IMR-90 (cell line): ENCODE measurements around the gene NATD1. TPM values are rescaled to one million over a fixed set of nuclear protein-coding genes. Genes with fewer than 3 reads are reported as not detected.

Source experiments
- ATAC-seq: fragments of 200-7000 bp; cut with Tn5 transposase; 2 replicates; pipeline ENCODE4 v1.9.1; 2020; ENCODE audit warnings: low read depth, mild to moderate bottlenecking, moderate library complexity
- BruUV-seq: library from RNA; stranded (reverse); fragments of 400-500 nt; replicated peaks from 2 replicates; lab custom pipeline; 2021; lab: Mats Ljungman, UMichigan
- CTCF ChIA-PET: fragments of 300-600 bp; formaldehyde crosslinking; extraction: SDS; loops from one replicate; lab custom pipeline; 2021; ENCODE audit warnings: antibody characterized with exemption; lab: Yijun Ruan, JAX
- POLR2A ChIA-PET: fragments of 300-600 bp; sonication (Branson Sonifier 250); formaldehyde crosslinking; loops from one replicate; lab custom pipeline; 2022; ENCODE audit warnings: antibody characterized with exemption; ENCODE audit not compliant: unreplicated experiment; lab: Charles Lee
- DNase-seq: peaks from one replicate; pipeline ENCODE4 v3.0.0; 2013
- H2AFZ ChIP-seq: replicated peaks from 2 replicates; pipeline ENCODE3; 2013; ENCODE audit warnings: low read length, mild to moderate bottlenecking; ENCODE audit not compliant: poor library complexity
- H2AK5ac ChIP-seq: 2 replicates; pipeline ENCODE4 v1.6.1; 2013; ENCODE audit warnings: low read depth, low read length, inconsistent platforms
- H2AK9ac ChIP-seq: replicated peaks from 2 replicates; pipeline ENCODE3; 2013; ENCODE audit warnings: mild to moderate bottlenecking, low read depth, low read length, moderate library complexity; ENCODE audit not compliant: poor library complexity
- H2BK120ac ChIP-seq: 2 replicates; pipeline ENCODE4 v1.6.1; 2013; ENCODE audit warnings: low read depth, low read length, inconsistent platforms
- H2BK15ac ChIP-seq: 3 replicates; pipeline ENCODE4 v1.6.1; 2013; ENCODE audit warnings: low read depth, low read length, inconsistent platforms
- H2BK20ac ChIP-seq: 2 replicates; pipeline ENCODE4 v1.6.1; 2013; ENCODE audit warnings: low read depth, mild to moderate bottlenecking, inconsistent platforms, low read length, moderate library complexity
- H2BK5ac ChIP-seq: 2 replicates; pipeline ENCODE4 v1.6.1; 2013; ENCODE audit warnings: mild to moderate bottlenecking, low read depth, low read length, inconsistent platforms; ENCODE audit not compliant: poor library complexity, severe bottlenecking
- H3K14ac ChIP-seq: replicated peaks from 2 replicates; pipeline ENCODE4 v1.6.1; 2013; ENCODE audit warnings: low read depth, low read length, inconsistent platforms
- H3K18ac ChIP-seq: 2 replicates; pipeline ENCODE4 v1.6.1; 2013; ENCODE audit warnings: low read depth, low read length, control low read depth
- H3K23ac ChIP-seq: 2 replicates; pipeline ENCODE4 v1.6.1; 2013; ENCODE audit warnings: low read depth, low read length, inconsistent platforms
- H3K27ac ChIP-seq: 2 replicates; pipeline ENCODE4 v1.5.1; 2013; ENCODE audit warnings: mild to moderate bottlenecking, control low read depth, low read length; ENCODE audit not compliant: insufficient read depth
- H3K27me3 ChIP-seq: 2 replicates; pipeline ENCODE4 v1.6.1; 2013; ENCODE audit warnings: low read length; ENCODE audit not compliant: control insufficient read depth, insufficient read depth
- H3K36me3 ChIP-seq: 2 replicates; pipeline ENCODE4 v1.6.1; 2013; ENCODE audit warnings: low read length, mixed read lengths; ENCODE audit not compliant: control insufficient read depth, insufficient read depth
- H3K4ac ChIP-seq: 2 replicates; pipeline ENCODE4 v1.6.1; 2013; ENCODE audit warnings: low read depth, low read length, inconsistent platforms
- H3K4me1 ChIP-seq: 2 replicates; pipeline ENCODE4 v1.6.1; 2013; ENCODE audit warnings: low read length, mixed read lengths; ENCODE audit not compliant: control insufficient read depth, insufficient read depth
- H3K4me2 ChIP-seq: 2 replicates; pipeline ENCODE4 v1.6.1; 2013; ENCODE audit warnings: low read depth, mild to moderate bottlenecking, control low read depth, low read length, moderate library complexity
- H3K4me3 ChIP-seq: 2 replicates; pipeline ENCODE4 v1.5.1; 2013; ENCODE audit warnings: low read depth, mild to moderate bottlenecking, control low read depth, low read length, moderate library complexity; ENCODE audit not compliant: insufficient read depth
- H3K56ac ChIP-seq: 2 replicates; pipeline ENCODE4 v1.6.1; 2013; ENCODE audit warnings: low read length, inconsistent platforms; ENCODE audit not compliant: insufficient read depth; ENCODE audit errors: extremely low read depth
- H3K79me1 ChIP-seq, 2 experiments: 2 replicates each; pipeline ENCODE4 v1.6.1; 2013; ENCODE audit warnings: low read length in 2 of 2, inconsistent platforms in 1 of 2, low read depth in 1 of 2
- H3K9ac ChIP-seq: 2 replicates; pipeline ENCODE4 v1.6.1; 2013; ENCODE audit warnings: low read depth, low read length, control low read depth
- H3K9me1 ChIP-seq: 2 replicates; pipeline ENCODE4 v1.6.1; 2013; ENCODE audit warnings: low read length, inconsistent platforms; ENCODE audit not compliant: insufficient read depth
- H3K9me3 ChIP-seq: 2 replicates; pipeline ENCODE4 v1.6.1; 2013; ENCODE audit warnings: low read length; ENCODE audit not compliant: control insufficient read depth, insufficient read depth
- H4K20me1 ChIP-seq: 2 replicates; pipeline ENCODE4 v1.6.1; 2013; ENCODE audit warnings: low read length, inconsistent platforms; ENCODE audit not compliant: insufficient read depth
- H4K5ac ChIP-seq: 2 replicates; pipeline ENCODE4 v1.6.1; 2013; ENCODE audit warnings: mild to moderate bottlenecking, low read depth, low read length, control low read depth
- H4K8ac ChIP-seq, 2 experiments: 2 replicates each; pipeline ENCODE4 v1.6.1; 2013; ENCODE audit warnings: low read depth in 2 of 2, low read length in 2 of 2, control low read depth in 1 of 2, inconsistent platforms in 1 of 2
- H4K91ac ChIP-seq: 2 replicates; pipeline ENCODE4 v1.6.1; 2013; ENCODE audit warnings: low read depth, low read length, inconsistent platforms; ENCODE audit not compliant: insufficient read depth
- BHLHE40 ChIP-seq: fragments of 150-350 bp; IDR thresholded peaks from 2 replicates; pipeline ENCODE4 v1.6.1; 2016; ENCODE audit warnings: mild to moderate bottlenecking, low read depth, low read length
- CEBPB ChIP-seq: IDR thresholded peaks from 2 replicates; pipeline ENCODE4 v1.6.1; 2012; ENCODE audit warnings: low read depth, low read length, improper control_type of control experiment
- CHD1 ChIP-seq: IDR thresholded peaks from 2 replicates; pipeline ENCODE4 v1.6.1; 2012; ENCODE audit warnings: low read depth, low read length, improper control_type of control experiment
- CTCF ChIP-seq: conservative IDR thresholded peaks from 2 replicates; pipeline ENCODE4 v1.5.1; 2012; ENCODE audit warnings: mild to moderate bottlenecking, low read depth, low read length, improper control_type of control experiment
- ELK1 ChIP-seq: fragments of 150-350 bp; IDR thresholded peaks from 2 replicates; pipeline ENCODE4 v1.6.1; 2016; ENCODE audit warnings: low read depth, mild to moderate bottlenecking, low read length, moderate library complexity, borderline replicate concordance
- MAFK ChIP-seq: IDR thresholded peaks from 2 replicates; pipeline ENCODE4 v1.6.1; 2012; ENCODE audit warnings: low read depth, low read length, improper control_type of control experiment
- MXI1 ChIP-seq: IDR thresholded peaks from 2 replicates; pipeline ENCODE4 v1.6.1; 2012; ENCODE audit warnings: low read depth, mild to moderate bottlenecking, low read length, moderate library complexity, borderline replicate concordance
- NFE2L2 ChIP-seq: fragments of 150-350 bp; IDR thresholded peaks from 2 replicates; pipeline ENCODE4 v1.6.1; 2016; ENCODE audit warnings: low read depth, mild to moderate bottlenecking, low read length
- RAD21 ChIP-seq: IDR thresholded peaks from 2 replicates; pipeline ENCODE4 v1.6.1; 2012; ENCODE audit warnings: low read length, improper control_type of control experiment
- RCOR1 ChIP-seq: IDR thresholded peaks from 2 replicates; pipeline ENCODE4 v1.6.1; 2012; ENCODE audit warnings: mild to moderate bottlenecking, low read length, improper control_type of control experiment; ENCODE audit not compliant: insufficient replicate concordance
- RFX5 ChIP-seq: IDR thresholded peaks from 2 replicates; pipeline ENCODE4 v1.8.0; 2012; ENCODE audit warnings: low read depth, mild to moderate bottlenecking, low read length, moderate library complexity
- SMC3 ChIP-seq: fragments of 150-350 bp; IDR thresholded peaks from 2 replicates; pipeline ENCODE4 v1.6.1; 2016; ENCODE audit warnings: low read depth, mild to moderate bottlenecking, antibody characterized with exemption, low read length, moderate library complexity
- USF2 ChIP-seq: fragments of 150-350 bp; IDR thresholded peaks from 2 replicates; pipeline ENCODE4 v1.6.1; 2017; ENCODE audit warnings: mild to moderate bottlenecking, antibody characterized with exemption, low read length, low read depth
- WGBS, 2 experiments: methylation state at CpG; one replicate each; pipeline versions ENCODE4 v1.1.5 to v1.1.7; 2013; ENCODE audit warnings: missing lambda C conversion rate in 2 of 2; ENCODE audit not compliant: insufficient read length in 1 of 2; ENCODE audit errors: extremely low coverage in 2 of 2; 5-methylcytosine and 5-hydroxymethylcytosine counted together
- dilution Hi-C: fragments of 300-500 bp; cut with HindIII; formaldehyde crosslinking; loops from one replicate; pipeline ENCODE4 v1.14.3; 2018; ENCODE audit warnings: low sequenced_read_pairs; ENCODE audit not compliant: unreplicated experiment
- in situ Hi-C: fragments of 300-500 bp; cut with MboI; formaldehyde crosslinking; loops from 3 replicates; pipeline ENCODE4 v1.14.3; 2019; ENCODE audit warnings: low sequenced_read_pairs, inconsistent platforms, mixed read lengths
- intact Hi-C: fragments of 100-400 bp; cut with micrococcal nuclease; formaldehyde crosslinking; loops from 2 replicates; pipeline ENCODE4 v1.10.0; 2022
- polyA plus RNA-seq, 3 experiments: library from polyadenylated mRNA; depleted of rRNA; stranded (reverse); fragments of >200 nt; gene quantifications; 2 replicates each; pipeline ENCODE4 v1.2.3, GENCODE V29; 2012; ENCODE audit warnings: low replicate concordance in 1 of 3
- total RNA-seq: library from RNA; depleted of rRNA; stranded (reverse); fragments of >200 nt; gene quantifications from 2 replicates; pipeline ENCODE4 v1.2.3, GENCODE V29; 2012

The NATD1 gene
- total and polyA plus RNA-seq, 2 of the 4 experiments (the other 2 are of a cell fraction) = 0.90 to 4.3 TPM

GRCh38 chr17:21228111-21228510, 25.1 kb downstream of the NATD1 start:
- no TSS peak for BruUV-seq
- Histone ChIP-seq H3K27me3 (no peaks in the 10 kb centered on the region), H3K9me3 (peaks cover 3% of the 10 kb centered on the region; the same call in 1 of the 2 replicates), H3K9me1 (peaks cover 4% of the 10 kb centered on the region; the same call in 1 of the 2 replicates), H3K56ac (no peak overlapping the region), H2AK5ac (no peak overlapping the region), H3K4me1 (no peaks in the 10 kb centered on the region), H4K8ac (no peak overlapping the region), H3K36me3 (no peaks in the 10 kb centered on the region), H2BK15ac (no peak overlapping the region), H2AK9ac (no peak overlapping the region), H3K4ac (no peak overlapping the region), H3K18ac (no peak overlapping the region), H3K14ac (no peak overlapping the region), H4K20me1 (no peaks in the 10 kb centered on the region), H3K9ac (no peak overlapping the region), H3K79me1 (no peaks in the 10 kb centered on the region; a peak in 1 of 4 replicates), H3K23ac (no peak overlapping the region), H4K91ac (no peak overlapping the region), H2AFZ (no peak overlapping the region), H3K4me2 (no peak overlapping the region), H3K4me3 (no peak overlapping the region), H3K27ac (no peak overlapping the region), H2BK20ac (no peak overlapping the region), H2BK120ac (no peak overlapping the region), H4K5ac (no peak overlapping the region), H2BK5ac (no peak overlapping the region)
- intact Hi-C loops = no loop called here
- dilution Hi-C loops = no loop called here
- ATAC-seq = no peak
- TF ChIP-seq CHD1 (no peak), RCOR1 (no peak), NFE2L2 (no peak), MAFK (no peak), USF2 (no peak), BHLHE40 (no peak), RFX5 (no peak), RAD21 (no peak), CEBPB (no peak), ELK1 (no peak), MXI1 (no peak), CTCF (no peak), SMC3 (no peak)
- DNase-seq = no peak
- CTCF ChIA-PET = no interaction called here
- in situ Hi-C loops = no loop called here
- WGBS, 2 experiments = 80% methylated on average over 1 of the region's 4 CpGs; no CpG with 5 or more reads in 1 of the 2 experiments
- POLR2A ChIA-PET = no interaction called here
